Subcutaneous adipose tissue (tissue), 4 donors: ENCODE data around the gene SLC24A3. TPM values are rescaled to one million over a fixed set of nuclear protein-coding genes. Genes with fewer than 3 reads are reported as not detected.

Experiments used
- total RNA-seq, 4 donors: library from RNA; depleted of rRNA; stranded (reverse); fragments of >200 nt; gene quantifications; one replicate each; pipeline ENCODE4 v1.1.0, GENCODE V29; 2016
- TF ChIP-seq, protein P1 (sequence below): fragments of 450-650 bp; IDR thresholded peaks from one replicate; pipeline ENCODE4 v1.5.1; 2016; ENCODE audit warnings: low read depth, mild to moderate bottlenecking, control low read depth, antibody characterized with exemption, moderate library complexity

SLC24A3 gene
- total RNA-seq, 4 donors from 2014 or later, result 4.6 to 12.2 (median 9.1) TPM

- TF ChIP-seq, protein P1, sequence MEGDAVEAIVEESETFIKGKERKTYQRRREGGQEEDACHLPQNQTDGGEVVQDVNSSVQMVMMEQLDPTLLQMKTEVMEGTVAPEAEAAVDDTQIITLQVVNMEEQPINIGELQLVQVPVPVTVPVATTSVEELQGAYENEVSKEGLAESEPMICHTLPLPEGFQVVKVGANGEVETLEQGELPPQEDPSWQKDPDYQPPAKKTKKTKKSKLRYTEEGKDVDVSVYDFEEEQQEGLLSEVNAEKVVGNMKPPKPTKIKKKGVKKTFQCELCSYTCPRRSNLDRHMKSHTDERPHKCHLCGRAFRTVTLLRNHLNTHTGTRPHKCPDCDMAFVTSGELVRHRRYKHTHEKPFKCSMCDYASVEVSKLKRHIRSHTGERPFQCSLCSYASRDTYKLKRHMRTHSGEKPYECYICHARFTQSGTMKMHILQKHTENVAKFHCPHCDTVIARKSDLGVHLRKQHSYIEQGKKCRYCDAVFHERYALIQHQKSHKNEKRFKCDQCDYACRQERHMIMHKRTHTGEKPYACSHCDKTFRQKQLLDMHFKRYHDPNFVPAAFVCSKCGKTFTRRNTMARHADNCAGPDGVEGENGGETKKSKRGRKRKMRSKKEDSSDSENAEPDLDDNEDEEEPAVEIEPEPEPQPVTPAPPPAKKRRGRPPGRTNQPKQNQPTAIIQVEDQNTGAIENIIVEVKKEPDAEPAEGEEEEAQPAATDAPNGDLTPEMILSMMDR, result no peak
These were observed 413.0 kb downstream of the SLC24A3 start for GRCh38 chr20:19625426-19625825.

GRCh38 chr20:19626896-19627295 is 414.5 kb downstream of the SLC24A3 start:
- TF ChIP-seq, protein P1, result no peak

DNA sequence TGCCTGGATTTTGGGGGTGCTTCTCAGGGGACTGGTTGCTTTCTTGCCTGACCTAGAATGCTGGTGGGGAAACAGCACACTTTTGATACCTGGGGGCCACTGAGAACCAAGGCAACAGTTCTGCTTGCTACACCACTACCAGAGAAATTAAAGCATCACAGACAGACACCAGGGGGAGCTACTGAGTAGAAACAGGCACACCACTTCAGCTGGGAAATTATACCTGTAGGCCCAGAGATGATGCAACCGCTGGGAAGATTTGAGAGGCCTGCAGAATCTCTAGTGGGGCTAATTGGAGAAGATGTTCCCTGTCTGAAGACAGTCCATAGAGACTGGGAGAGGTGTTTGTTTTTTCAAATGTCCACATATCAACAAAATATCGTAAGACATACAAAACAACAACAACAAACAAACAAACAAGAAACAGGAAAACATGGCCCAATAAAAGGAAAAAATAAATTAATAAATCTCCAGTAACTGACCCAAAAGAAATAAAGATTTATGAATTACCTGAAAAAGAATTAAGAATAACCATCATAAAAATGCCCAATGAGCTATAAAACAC is 416.2 kb downstream of the SLC24A3 start:
- TF ChIP-seq, protein P1, result no peak

DNA sequence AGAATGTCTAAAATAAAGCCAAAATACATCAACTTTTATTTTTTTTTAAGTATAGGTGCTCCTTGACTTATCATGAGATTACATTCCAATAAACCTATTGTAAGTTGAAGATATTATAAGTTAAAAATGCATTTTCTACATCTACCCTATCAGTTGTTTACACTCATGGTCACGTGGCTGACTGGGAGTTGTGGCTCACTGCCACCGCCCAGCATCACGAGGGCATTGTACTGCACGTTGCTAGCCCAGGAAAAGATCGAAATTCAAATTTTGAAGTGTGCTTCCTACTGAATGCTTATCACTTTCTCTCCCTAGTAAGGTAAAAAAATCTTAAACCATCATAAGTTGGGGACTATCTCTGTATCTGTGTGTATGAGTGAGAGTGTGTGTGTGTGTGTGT is 419.0 kb downstream of the SLC24A3 start:
- TF ChIP-seq, protein P1, result no peak

GRCh38 chr20:19633985-19634384 is 421.5 kb downstream of the SLC24A3 start:
- TF ChIP-seq, protein P1, result no peak

DNA sequence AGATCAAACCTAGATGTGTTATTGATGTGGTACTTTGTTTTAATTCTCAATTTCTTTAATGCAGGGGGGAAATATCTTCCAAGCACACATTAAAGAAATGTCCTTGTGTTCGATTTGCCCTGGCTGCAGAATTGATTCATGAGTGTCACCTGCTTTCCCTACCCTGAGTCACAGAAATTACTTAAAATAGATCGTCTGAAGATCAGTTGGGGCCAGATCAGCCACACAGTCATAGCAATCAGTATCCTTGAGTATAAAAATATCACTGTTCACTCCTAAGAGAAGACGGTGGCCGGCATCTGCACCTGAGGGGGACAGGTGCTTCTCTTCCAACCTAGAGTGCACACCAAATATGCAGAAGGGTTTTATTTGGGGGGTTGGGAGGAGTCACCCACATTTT is 430.4 kb downstream of the SLC24A3 start:
- TF ChIP-seq, protein P1, result no peak

DNA sequence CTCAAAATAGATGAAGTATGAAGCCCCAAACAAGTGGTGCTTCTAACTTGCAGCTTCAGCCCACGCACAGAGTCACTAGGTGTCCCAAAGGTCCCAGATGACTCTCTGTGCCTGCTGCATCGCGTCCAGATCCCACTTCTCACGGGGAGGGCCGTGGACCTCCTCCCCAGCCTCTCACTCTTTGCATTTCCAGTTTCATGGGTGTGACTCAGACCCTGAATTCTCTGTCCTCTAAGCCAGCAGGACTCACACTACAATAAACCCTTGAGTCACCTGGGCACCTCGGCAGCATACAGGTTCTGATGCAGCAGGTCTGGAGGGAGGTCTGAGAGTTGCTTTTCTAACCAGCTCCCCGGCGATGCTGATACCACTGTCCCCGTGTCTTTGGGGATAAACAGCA is 431.6 kb downstream of the SLC24A3 start:
- TF ChIP-seq, protein P1, result no peak
